GM19099 (cell line): ENCODE results near the gene C3AR1.

Source experiments
- POLR2A ChIP-seq: IDR thresholded peaks from 3 replicates; pipeline ENCODE4 v1.6.1; 2011; ENCODE audit warnings: low read depth; ENCODE audit not compliant: insufficient read length; ENCODE audit errors: extremely low read depth

The C3AR1 gene

GRCh38 chr12:8036346-8036745 is 29.8 kb downstream of the C3AR1 start:
- TF ChIP-seq POLR2A, result no peak

- no peak for TF ChIP-seq POLR2A
These were observed 30.6 kb downstream of the C3AR1 start for GRCh38 chr12:8035440-8036010.

GRCh38 chr12:8034802-8035201 is 31.4 kb downstream of the C3AR1 start:
- TF ChIP-seq POLR2A, result no peak

- TF ChIP-seq POLR2A, result no peak
These were observed 32.8 kb downstream of the C3AR1 start for GRCh38 chr12:8033153-8034044.

GRCh38 chr12:8032242-8033152 is 33.7 kb downstream of the C3AR1 start, which contains the start of gene FOXJ2:
Gene FOXJ2 (plus strand): TSS chr12:8032716. CDS start chr12:8039833, 7,117 bp downstream.
- TF ChIP-seq POLR2A, result peak; percentile 53

GRCh38 chr12:8031872-8032241 is 34.3 kb downstream of the C3AR1 start:
- no peak for TF ChIP-seq POLR2A

GRCh38 chr12:8030189-8030588 is 36.0 kb downstream of the C3AR1 start:
- TF ChIP-seq POLR2A, result no peak

GRCh38 chr12:8028267-8028666 is 37.9 kb downstream of the C3AR1 start:
- TF ChIP-seq POLR2A, result no peak

GRCh38 chr12:8027856-8028255 is 38.3 kb downstream of the C3AR1 start:
- no peak for TF ChIP-seq POLR2A

GRCh38 chr12:8026291-8026900 is 39.8 kb downstream of the C3AR1 start:
- peak; percentile 64 for TF ChIP-seq POLR2A

- no peak for TF ChIP-seq POLR2A
These were observed 47.2 kb downstream of the C3AR1 start for GRCh38 chr12:8018666-8019581.

GRCh38 chr12:8014836-8015235 is 51.3 kb downstream of the C3AR1 start:
- no peak for TF ChIP-seq POLR2A

GRCh38 chr12:8012651-8013309 is 53.4 kb downstream of the C3AR1 start:
- TF ChIP-seq POLR2A, result no peak
